Activated gamma-delta T cell treated with anti-CD3 and anti-CD28 coated beads, Interleukin-2, amount 50 U/mL, for 16 hours (primary cell): ENCODE results near the gene TPK1.

ENCODE experiments used
- DNase-seq: peaks from one replicate; pipeline ENCODE4 v3.0.0-alpha.2; 2020; ENCODE audit warnings: low read depth

TPK1 gene

DNA sequence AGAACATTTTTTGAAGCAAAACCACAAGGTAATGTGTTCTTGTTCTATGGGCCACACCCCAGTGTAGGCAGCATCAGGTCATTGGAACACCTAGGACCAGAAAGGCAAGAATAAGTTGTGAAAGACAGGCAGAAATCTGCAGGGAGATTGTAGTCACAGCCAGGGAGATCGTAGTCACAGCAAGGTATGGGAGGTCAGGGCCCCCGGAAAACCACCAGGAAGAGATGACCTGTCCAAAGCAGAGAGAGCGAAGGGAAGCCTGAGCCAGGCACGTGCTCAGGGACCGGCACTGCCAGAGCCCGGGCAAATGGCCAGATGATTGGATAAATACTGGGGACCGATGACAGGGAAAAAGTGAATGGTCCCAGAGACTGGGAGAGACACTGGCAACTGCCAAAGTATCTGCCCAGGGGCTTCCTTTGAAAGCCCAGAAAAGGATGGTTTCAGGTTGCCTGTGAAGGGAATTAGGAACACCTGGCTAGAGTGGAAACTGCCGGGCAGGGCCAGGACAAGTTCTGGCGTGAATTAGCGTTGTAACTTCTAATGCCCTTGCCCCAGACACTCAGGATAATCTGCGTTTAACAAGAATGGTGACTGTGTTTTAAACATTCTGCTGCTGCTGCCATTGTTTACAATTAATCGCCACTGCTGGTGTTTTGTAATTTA lies 428.5 kb downstream of the TPK1 start:
- DNase-seq: no peak

DNA sequence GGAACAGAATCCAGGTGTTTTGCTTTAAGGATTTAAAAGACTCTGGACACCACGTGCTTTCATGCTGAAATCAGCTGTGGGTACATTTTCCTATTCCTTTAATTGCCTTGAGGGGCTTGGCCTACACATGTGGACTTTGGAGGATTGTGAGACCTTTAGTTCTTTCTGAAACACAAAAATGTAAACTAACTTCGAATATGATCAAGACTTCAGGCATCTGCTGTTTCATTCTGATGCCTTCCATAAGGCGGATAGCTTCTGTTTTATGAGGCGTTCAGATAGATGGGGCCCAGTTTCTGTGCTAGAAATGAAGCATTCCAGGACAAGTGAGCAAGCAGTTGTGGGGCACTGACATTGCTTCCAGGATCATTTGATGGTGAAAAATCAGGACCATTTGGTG lies 430.9 kb downstream of the TPK1 start:
- DNase-seq: no peak

DNA sequence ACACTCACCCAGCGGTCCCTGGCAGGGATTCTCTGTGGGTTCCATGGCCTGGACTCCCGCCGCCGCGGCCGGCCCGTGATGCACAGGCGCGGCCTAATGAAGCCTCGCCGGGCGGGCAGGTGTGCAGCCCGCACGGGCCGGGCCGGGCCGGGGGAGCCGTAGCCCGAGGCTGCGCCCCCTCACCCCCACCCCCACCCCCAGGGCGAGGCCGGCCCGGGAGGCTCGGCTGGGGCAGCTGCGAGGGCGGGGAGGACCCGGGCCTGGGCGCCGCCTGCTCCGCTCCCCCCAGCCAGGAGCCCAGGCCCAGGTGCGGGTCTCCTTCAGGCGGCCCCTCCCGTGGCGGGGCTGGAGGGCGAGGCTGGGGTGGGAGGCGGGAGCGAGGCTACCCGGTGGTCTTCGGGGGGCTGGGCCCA lies 432.2 kb downstream of the TPK1 start, which contains the start of gene NOBOX:
Gene NOBOX, minus strand, starts transcription at position 45 of the 413 bp plus-strand sequence.
- DNase-seq: no peak

DNA sequence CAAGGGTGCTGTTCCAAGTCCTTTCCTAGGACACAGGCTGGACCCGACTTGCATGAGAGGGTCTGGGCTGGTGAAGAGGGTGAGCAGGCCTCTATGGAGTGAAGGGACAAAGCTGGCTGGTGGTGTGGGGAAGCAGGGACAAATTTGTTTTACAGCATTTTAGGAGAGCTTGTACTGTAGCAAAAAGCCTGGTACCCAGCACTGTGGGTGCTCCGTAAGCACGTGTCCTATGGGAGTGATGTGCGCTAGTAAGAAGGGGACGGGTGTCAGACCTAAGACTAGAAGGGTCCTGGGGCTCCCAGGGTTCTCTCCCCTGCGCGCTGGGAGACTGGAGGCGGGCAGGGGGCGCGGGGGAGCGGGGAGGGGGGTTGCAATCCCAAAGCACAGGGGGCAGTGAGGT lies 432.8 kb downstream of the TPK1 start:
- DNase-seq: no peak
